Skeletal muscle tissue (tissue), 4 donors: ENCODE results near the gene DMBX1. TPM values are rescaled to one million over a fixed set of nuclear protein-coding genes. Genes with fewer than 3 reads are reported as not detected.

ENCODE experiments used
- H3K27ac ChIP-seq: one replicate; pipeline ENCODE4 v1.7.0; 2013; ENCODE audit warnings: mild to moderate bottlenecking, low read depth, low read length, inconsistent platforms
- H3K27me3 ChIP-seq, 3 donors: one replicate each; pipeline ENCODE4 v1.7.0; 2013; ENCODE audit warnings: low read length in 3 of 3; ENCODE audit not compliant: control insufficient read depth in 3 of 3, insufficient read depth in 3 of 3
- H3K36me3 ChIP-seq, 3 donors: one replicate each; pipeline ENCODE4 v1.7.0; 2013; ENCODE audit warnings: low read length in 3 of 3; ENCODE audit not compliant: control insufficient read depth in 3 of 3, insufficient read depth in 3 of 3
- H3K4me1 ChIP-seq, 3 donors: one replicate each; pipeline ENCODE4 v1.7.0; 2013; ENCODE audit warnings: low read length in 3 of 3, mild to moderate bottlenecking in 3 of 3; ENCODE audit not compliant: control insufficient read depth in 3 of 3, insufficient read depth in 3 of 3
- H3K4me3 ChIP-seq, 3 donors: one replicate each; pipeline ENCODE4 v1.7.0; 2013; ENCODE audit warnings: low read length in 3 of 3
- H3K9ac ChIP-seq, 3 donors: one replicate each; pipeline ENCODE4 v1.7.0; 2013; ENCODE audit warnings: low read length in 3 of 3, mild to moderate bottlenecking in 3 of 3, moderate library complexity in 2 of 3, low read depth in 1 of 3
- H3K9me3 ChIP-seq, 3 donors: one replicate each; pipeline ENCODE4 v1.7.0; 2013; ENCODE audit warnings: low read length in 3 of 3; ENCODE audit not compliant: control insufficient read depth in 3 of 3
- total RNA-seq: library from RNA; depleted of rRNA; stranded (reverse); fragments of >200 nt; gene quantifications from one replicate; pipeline ENCODE4 v1.2.3, GENCODE V29; 2014
- donor health status: Osteomylitis.

DMBX1 gene
- total RNA-seq, 1 donor from 2014 or later: not detected

DNA sequence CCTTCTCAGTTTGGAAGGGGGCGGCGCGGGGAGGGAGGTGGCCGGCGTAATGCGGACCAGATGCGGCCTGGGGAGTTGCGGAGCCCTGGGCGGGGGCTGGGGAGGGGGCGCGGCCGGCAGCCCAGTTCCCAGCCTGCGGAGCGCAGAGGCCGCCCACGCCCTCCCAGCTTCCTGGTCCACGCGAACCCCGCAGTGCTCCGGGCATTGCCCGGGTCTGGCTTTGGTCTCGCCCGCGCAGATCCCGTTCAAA is 695 bp downstream of the DMBX1 start:
- no peaks in the 10 kb centered on the region for H3K36me3 ChIP-seq
- no peak overlapping the region for H3K27ac ChIP-seq
- H3K9ac ChIP-seq: no peak overlapping the region
- peaks cover 9 to 19% (median 14%) of the 10 kb centered on the region in 3 donors for H3K4me1 ChIP-seq
- H3K27me3 ChIP-seq: peaks cover 76 to 92% (median 91%) of the 10 kb centered on the region in 3 donors
- H3K4me3 ChIP-seq: peak overlapping the region; percentile 45 to 55 (median 54)
- no peaks in the 10 kb centered on the region for H3K9me3 ChIP-seq

DNA sequence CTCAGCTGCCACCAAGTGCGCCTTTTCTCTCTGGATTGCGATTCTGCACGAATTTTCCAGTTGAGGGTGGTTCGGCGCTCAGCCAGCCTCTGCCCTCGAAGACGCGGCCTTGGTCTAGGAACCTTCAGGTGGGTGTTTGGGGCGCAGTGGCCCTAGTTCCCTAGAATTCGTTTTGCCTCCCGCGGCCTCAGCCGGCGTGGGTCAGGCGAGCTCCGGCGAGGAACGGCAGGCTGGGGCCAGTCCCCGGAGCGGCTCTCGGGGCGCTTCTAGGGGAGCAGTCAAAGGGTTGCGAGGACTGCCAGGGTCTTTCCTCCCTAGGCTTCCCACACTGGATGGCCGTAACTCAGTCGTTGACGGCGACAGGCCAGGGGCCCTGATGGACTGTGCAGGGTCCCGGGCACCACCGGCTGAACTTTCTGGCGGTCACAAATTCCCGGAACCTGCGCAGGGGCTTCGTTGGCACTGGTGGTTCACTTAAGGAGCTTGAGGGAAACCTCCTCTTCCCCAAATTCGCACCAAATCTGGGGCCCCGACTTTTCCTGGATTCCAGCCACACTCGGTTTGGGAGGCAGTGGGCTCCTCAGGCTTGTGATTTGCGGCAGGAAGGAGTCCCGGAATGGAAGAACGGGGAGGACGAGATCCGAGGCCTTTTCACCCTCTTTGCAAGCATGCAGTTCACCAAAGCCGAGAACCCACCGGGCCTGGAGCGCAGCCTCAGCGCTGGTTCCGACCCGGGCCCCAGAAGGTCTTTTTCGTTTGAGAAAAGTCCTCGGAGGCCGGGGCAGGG is 1.2 kb downstream of the DMBX1 start:
- no peaks in the 10 kb centered on the region for H3K9me3 ChIP-seq
- H3K4me3 ChIP-seq: peak overlapping the region in 2 of 3 donors; percentile 6 to 55
- peaks cover 76 to 92% (median 87%) of the 10 kb centered on the region in 3 donors for H3K27me3 ChIP-seq
- no peak overlapping the region for H3K27ac ChIP-seq
- H3K4me1 ChIP-seq: peaks cover 9 to 19% (median 14%) of the 10 kb centered on the region in 3 donors
- H3K36me3 ChIP-seq: no peaks in the 10 kb centered on the region
- H3K9ac ChIP-seq: no peak overlapping the region

DNA sequence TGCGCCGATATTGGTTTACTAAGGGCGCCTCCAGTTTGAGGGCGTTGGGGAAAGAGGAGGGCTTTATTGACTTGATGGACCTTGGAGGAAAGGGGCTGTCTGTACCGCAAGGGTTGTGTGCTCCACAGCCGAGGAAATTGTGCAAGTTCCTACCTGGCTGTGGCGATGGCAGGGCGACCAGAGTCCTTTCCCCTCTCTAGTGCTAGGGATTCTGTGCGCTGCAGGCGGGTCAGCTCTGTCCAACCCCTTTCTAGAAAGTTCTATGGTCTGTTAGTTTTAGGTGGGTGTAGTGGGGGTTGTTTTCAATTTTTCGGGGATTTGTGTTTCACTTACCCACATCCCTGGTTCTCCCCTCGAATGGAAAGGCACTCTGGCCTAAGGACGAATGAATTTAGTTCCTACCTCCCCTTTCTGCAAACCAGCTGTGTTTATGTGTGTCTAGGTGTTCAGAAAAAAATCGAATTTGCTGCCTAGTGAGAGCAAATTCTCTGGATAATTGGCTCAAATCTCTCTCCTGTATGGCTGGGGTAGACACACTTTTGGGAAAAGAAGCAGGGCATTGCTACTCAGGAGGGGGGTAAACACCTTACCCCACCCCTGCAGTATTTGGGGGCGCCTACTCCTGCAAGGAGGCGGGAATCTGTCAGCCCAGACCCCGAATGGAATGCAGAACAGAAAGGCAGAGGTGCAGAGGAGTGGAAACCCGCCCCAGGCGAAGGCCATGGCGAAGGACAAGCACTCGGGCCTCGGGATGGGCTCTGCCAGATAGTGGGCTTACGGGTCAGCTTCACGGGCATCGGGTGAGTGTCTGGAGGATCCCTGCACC is 2.0 kb downstream of the DMBX1 start:
- no peak overlapping the region for H3K4me3 ChIP-seq
- peaks cover 9 to 19% (median 14%) of the 10 kb centered on the region in 3 donors for H3K4me1 ChIP-seq
- no peaks in the 10 kb centered on the region for H3K36me3 ChIP-seq
- peaks cover 67 to 89% (median 87%) of the 10 kb centered on the region in 3 donors for H3K27me3 ChIP-seq
- H3K9ac ChIP-seq: no peak overlapping the region
- no peak overlapping the region for H3K27ac ChIP-seq
- no peaks in the 10 kb centered on the region for H3K9me3 ChIP-seq

DNA sequence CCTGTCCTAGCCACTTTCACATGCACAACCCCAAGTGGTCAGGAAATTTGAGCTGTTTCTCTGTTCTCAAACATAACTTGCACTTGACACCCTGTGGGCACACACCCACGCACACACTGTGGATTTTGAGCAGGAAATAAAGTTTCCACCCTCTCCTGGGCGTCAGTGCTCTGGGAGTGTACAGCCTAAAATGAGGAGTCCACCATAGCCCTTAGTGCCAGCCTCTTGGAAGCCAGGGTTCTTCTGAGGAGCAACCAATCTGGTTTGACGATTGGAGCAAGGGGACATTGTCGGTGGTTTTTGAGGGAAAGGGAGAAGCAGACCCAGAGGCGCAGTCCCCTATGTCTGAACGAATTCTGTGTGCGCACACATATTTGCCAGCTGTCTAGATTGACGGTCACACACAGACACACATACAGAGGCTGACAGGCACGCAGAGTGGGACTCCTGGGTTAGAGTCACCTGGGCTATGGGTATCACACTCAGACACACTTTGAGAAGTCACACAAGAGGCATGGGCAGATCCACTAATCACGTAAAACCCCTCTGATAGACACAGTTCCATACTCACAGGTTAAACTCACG is 2.7 kb downstream of the DMBX1 start:
- H3K27me3 ChIP-seq: peaks cover 60 to 82% (median 80%) of the 10 kb centered on the region in 3 donors
- no peak overlapping the region for H3K9ac ChIP-seq
- no peaks in the 10 kb centered on the region for H3K36me3 ChIP-seq
- peaks cover 9 to 19% (median 14%) of the 10 kb centered on the region in 3 donors for H3K4me1 ChIP-seq
- H3K4me3 ChIP-seq: no peak overlapping the region
- no peak overlapping the region for H3K27ac ChIP-seq
- no peaks in the 10 kb centered on the region for H3K9me3 ChIP-seq

DNA sequence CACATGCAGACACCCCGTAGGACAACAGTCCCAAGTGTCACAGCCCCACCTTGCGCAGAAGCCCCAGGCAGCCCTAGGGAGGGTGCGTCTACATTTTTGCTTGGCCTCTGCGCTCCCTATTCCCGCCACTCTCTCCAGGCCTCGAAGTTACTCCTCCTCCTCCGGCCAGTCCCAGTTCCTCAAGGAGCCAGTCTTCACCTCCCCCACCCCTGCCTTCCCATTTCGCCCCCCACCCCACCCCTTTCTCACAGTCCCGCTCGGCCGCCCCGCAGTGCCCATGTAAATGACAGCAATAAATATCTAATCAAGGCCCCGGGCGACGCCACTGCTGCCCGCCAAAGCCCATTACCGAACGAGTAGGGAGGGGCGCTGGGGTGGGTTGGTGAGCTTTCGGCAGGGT is 3.2 kb downstream of the DMBX1 start:
- no peak overlapping the region for H3K9ac ChIP-seq
- H3K9me3 ChIP-seq: no peaks in the 10 kb centered on the region
- H3K27ac ChIP-seq: no peak overlapping the region
- H3K36me3 ChIP-seq: no peaks in the 10 kb centered on the region
- H3K4me1 ChIP-seq: peaks cover 9 to 19% (median 14%) of the 10 kb centered on the region in 3 donors
- no peak overlapping the region for H3K4me3 ChIP-seq
- peaks cover 55 to 76% (median 75%) of the 10 kb centered on the region in 3 donors for H3K27me3 ChIP-seq

DNA sequence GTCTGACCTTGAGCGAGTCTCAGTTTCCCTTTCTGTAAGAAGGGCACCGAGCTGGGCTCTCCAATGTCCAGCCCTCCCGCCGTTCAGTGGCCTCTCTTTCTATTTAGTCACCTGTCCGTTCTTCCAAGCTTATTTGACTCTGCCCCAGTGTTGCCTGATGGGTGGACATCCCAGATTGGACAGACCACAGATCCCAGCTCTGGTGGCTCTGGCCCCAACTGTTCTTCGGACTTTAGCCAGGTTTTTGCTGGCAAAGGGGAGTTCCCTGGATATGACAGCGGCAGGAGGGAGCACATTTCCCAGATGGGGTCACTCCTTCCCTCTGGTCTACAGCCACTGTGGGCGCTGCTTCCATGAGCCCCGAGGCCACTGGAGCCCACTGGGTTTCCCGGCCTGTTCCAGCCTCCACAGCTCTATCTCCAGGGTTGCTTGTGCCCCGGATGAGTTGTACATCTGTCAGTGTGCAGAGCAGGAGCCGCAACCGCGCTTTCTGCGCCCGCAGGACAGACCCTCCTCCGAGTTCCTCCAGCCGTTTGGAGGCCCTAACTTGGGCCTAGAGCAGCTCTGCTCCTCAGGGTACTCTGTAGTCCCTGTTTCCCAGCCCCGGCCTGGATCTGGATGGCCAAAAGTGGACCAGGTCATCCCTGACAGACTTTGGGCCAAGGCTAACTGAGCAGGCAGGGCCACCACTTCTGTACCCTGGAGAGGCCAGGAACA is 3.8 kb downstream of the DMBX1 start:
- peaks cover 51 to 74% (median 70%) of the 10 kb centered on the region in 3 donors for H3K27me3 ChIP-seq
- H3K4me3 ChIP-seq: no peak overlapping the region
- no peaks in the 10 kb centered on the region for H3K9me3 ChIP-seq
- H3K9ac ChIP-seq: no peak overlapping the region
- no peak overlapping the region for H3K27ac ChIP-seq
- H3K4me1 ChIP-seq: peaks cover 9 to 19% (median 14%) of the 10 kb centered on the region in 3 donors
- no peaks in the 10 kb centered on the region for H3K36me3 ChIP-seq

DNA sequence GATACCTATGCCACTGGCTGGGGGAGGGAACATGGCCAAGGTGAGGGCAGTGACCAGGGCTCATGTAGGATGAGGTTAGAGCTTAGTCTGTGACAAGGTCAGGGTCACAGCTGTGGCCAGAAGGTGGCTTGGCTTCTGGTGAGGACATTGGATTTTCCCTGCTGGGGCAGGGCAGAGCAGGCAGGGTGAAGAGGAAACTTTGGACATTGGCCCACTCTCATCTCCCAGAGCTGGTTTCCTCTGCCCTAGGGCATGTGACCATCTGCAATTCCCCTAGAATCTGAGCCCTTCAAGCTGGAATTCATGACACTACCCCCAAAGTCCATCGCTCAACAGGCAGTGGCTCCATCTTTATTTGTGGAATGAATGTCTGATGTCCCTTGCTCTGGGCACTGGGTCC is 5.3 kb downstream of the DMBX1 start:
- H3K27me3 ChIP-seq: peaks cover 41 to 62% (median 58%) of the 10 kb centered on the region in 3 donors
- peaks cover 7 to 11% (median 11%) of the 10 kb centered on the region in 3 donors for H3K4me1 ChIP-seq
- H3K4me3 ChIP-seq: no peak overlapping the region
- no peaks in the 10 kb centered on the region for H3K9me3 ChIP-seq
- H3K9ac ChIP-seq: no peak overlapping the region
- no peaks in the 10 kb centered on the region for H3K36me3 ChIP-seq
- no peak overlapping the region for H3K27ac ChIP-seq

DNA sequence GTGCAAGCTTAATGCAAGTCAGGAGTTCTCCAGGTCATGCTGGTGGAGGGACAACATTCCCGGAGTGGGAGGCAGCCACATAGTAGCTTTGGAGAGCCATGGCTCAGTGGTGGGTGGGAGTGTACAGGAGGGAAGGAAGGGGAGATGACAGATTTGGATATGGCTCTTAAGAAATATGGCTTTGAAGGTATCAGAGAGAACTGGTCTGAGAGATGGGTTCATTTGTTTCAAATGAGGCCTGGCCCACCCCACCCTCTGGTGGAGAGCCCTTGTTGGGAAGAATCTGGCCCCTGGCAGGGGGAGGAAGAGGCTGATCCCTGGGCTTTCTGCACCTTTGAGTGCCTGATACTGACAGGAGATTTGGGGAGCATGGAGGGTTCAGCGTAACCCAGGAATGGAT is 6.1 kb downstream of the DMBX1 start:
- Histone ChIP-seq H3K9ac (no peak overlapping the region), H3K9me3 (no peaks in the 10 kb centered on the region), H3K27me3 (peaks cover 33 to 53% (median 49%) of the 10 kb centered on the region in 3 donors), H3K4me3 (no peak overlapping the region), H3K4me1 (peaks cover under 1 to 3% (median 2%) of the 10 kb centered on the region in 3 donors), H3K36me3 (no peaks in the 10 kb centered on the region), H3K27ac (no peak overlapping the region)

DNA sequence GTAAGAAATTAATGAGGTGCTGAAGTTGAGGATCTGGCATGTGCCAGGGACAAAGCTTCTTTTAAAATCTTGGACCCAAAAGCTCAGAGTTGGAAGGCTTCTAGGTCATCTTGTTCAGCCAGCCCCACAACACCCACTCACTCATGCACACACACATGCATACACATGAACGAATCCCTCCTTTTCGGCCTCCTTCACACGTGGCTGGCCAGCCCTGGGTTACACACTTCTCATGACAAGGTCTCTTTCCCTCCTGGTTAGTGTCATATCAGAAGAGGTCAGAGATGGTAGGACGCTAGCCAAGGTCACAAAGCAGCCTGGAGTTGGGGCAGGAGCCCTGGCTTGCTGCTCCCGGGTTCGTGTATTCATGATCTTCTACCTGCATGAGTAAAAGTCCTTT is 6.9 kb downstream of the DMBX1 start:
- Histone ChIP-seq H3K9ac (no peak overlapping the region), H3K27me3 (peaks cover 26 to 46% (median 42%) of the 10 kb centered on the region in 3 donors), H3K9me3 (no peaks in the 10 kb centered on the region), H3K36me3 (no peaks in the 10 kb centered on the region), H3K27ac (no peak overlapping the region), H3K4me3 (no peak overlapping the region), H3K4me1 (no peaks in the 10 kb centered on the region)
